Measurements from ENCODE around the gene ZNF862. TPM values are rescaled to one million over a fixed set of nuclear protein-coding genes. Genes with fewer than 3 reads are reported as not detected.

Gene ZNF862
- polyA plus RNA-seq, 1 of the 3 experiments (the other 2 are of a cell fraction) = 17.3 TPM

GRCh38 chr7:149881328-149882247 lies 43.4 kb downstream of the ZNF862 start:
- Histone ChIP-seq H2AFZ (ENCODE audit: low read depth) (no peak overlapping the region), H3F3A (replicated peaks; ENCODE audit: insufficient read depth) (no peaks in the 10 kb centered on the region), H3K9me3 (no peaks in the 10 kb centered on the region), H4K20me1 (ENCODE audit: insufficient read depth) (no peaks in the 10 kb centered on the region), H3K79me2 (ENCODE audit: insufficient read depth) (no peaks in the 10 kb centered on the region), H3K27me3 (ENCODE audit: insufficient read depth) (no peaks in the 10 kb centered on the region), H3K36me3 (replicated peaks in 1 of 2; ENCODE audit: control insufficient read depth in 1 of 2, insufficient read depth in 2 of 2, low read length in 1 of 2) (peaks cover 0 to 5% of the 10 kb centered on the region in 2 experiments), H3K4me3 (ENCODE audit: low read depth in 2 of 2, low read length in 1 of 2) (no peak overlapping the region), H3K4me2 (no peak overlapping the region), H3K27ac (ENCODE audit: low read depth in 2 of 2, low read length in 1 of 2) (no peak overlapping the region), H3K9ac (no peak overlapping the region), H3K9me2 (no peaks in the 10 kb centered on the region), H3K4me1 (ENCODE audit: control insufficient read depth in 1 of 2, insufficient read depth in 2 of 2, low read depth in 1 of 2, low read length in 1 of 2) (no peaks in the 10 kb centered on the region; a peak in 1 of 4 replicates)
- ChIA-PET POLR2A (no interaction called here), CTCF (interaction anchor here (0.8 to 3.2 kb wide), 6 partner anchors 7 to 75 kb away, joined by 3 to 17 read pairs (median 6); partner anchors contain the start of gene ATP6V0E2)
- no peak for DNase-seq
- 86% methylated on average over 16 of the region's 19 CpGs for WGBS (ENCODE audit: low lambda C conversion rate)
- TF ChIP-seq ZBTB33 (IDR thresholded peaks at IDR 0.05; ENCODE audit: borderline replicate concordance, low read depth) = no peak
- TF ChIP-seq EZH2phosphoT487 (IDR thresholded peaks at IDR 0.05; ENCODE audit: borderline replicate concordance, low read depth) = no peak
- no peak for TF ChIP-seq FOSL2 (IDR thresholded peaks at IDR 0.05; ENCODE audit: borderline replicate concordance, low read depth)
- no peak for TF ChIP-seq SIN3A (IDR thresholded peaks at IDR 0.05; ENCODE audit: borderline replicate concordance, low read depth, low read length)
- TF ChIP-seq POLR2AphosphoS5 (IDR thresholded peaks at IDR 0.05; ENCODE audit: low read depth, low read length) = no peak
- TF ChIP-seq USF2 (IDR thresholded peaks at IDR 0.05; ENCODE audit: borderline replicate concordance, low read depth, low read length) = no peak
- no peak for TF ChIP-seq USF1 (IDR thresholded peaks at IDR 0.05; ENCODE audit: borderline replicate concordance, low read depth)
- no peak for TF ChIP-seq RCOR1 (IDR thresholded peaks at IDR 0.05; ENCODE audit: low read length)
- no peak for TF ChIP-seq FOXJ3 (CRISPR knock-in tag; IDR thresholded peaks at IDR 0.05)
- TF ChIP-seq IRF3 (IDR thresholded peaks at IDR 0.05; ENCODE audit: low read depth, low read length) = no peak
- TF ChIP-seq TEAD4 (IDR thresholded peaks at IDR 0.05; ENCODE audit: borderline replicate concordance, insufficient read depth) = no peak
- TF ChIP-seq RXRA (IDR thresholded peaks at IDR 0.05; ENCODE audit: borderline replicate concordance, low read depth) = no peak
